ENCODE results near the gene SLC8B1.

DNA sequence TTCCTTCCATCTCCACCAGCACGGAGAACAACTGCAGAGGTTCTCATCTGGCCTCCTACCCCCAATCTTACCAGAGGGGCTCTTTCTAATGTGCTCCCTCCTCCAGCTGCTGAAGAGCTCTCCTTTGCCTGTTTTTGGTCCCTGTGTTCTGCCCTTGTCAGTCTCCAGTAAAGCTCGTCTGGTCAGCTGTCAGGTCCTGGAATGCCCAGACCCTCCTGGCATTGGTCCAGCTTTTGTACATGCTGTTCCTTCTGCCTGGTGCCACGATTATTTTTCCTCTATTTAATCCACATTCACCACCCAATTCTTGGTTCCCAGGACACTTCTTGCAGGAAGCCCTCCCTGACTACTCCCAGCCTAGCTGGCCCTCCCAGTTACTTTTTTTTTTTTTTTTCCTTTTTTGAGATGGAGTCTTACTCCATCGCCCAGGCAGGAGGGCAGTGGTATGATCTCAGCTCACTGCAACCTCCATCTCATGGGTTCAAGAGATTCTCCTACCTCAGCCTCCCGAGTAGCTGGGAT, 6.5 kb downstream of the SLC8B1 start:
- TF ChIP-seq EZH2 (IDR thresholded peaks at IDR 0.05) (no peak), POLR2AphosphoS5 (IDR thresholded peaks at IDR 0.05; ENCODE audit: borderline replicate concordance, low read depth, low read length) (no peak), FOXP2 (optimal IDR thresholded peaks at IDR 0.05; ENCODE audit: control extremely low read depth, extremely low read length, insufficient read depth) (no peak)
